GM12892 (cell line): ENCODE measurements around the gene DEXI.

Experiments used
- POLR2A ChIP-seq: IDR thresholded peaks from 2 replicates; pipeline ENCODE4 v1.6.1; 2011; ENCODE audit warnings: low read depth, low read length, control low read depth
- POLR2AphosphoS5 ChIP-seq: IDR thresholded peaks from 2 replicates; pipeline ENCODE4 v1.6.1; 2011; ENCODE audit warnings: low read depth, low read length, control low read depth

DNA sequence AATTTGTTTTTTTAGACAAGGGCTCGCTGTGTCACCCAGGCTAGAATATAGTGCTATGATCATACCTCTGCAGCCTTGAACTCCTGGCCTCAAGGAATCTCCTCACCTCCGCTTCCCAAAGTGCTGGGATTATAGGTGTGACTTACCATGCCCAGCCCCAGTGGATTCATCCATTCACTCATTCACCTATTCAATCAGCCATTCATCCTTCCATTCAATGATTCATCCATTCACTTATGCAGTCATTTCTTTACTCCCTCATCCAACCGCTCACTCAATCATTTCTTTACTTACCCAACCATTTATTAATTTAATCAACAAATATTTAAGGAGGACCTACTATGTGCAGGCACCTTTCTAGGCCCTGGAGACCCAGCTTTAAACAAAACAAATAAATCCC, 25.7 kb downstream of the DEXI start:
- no peak for TF ChIP-seq POLR2A
- TF ChIP-seq POLR2AphosphoS5 = no peak
